Liver (tissue), 9 donors: ENCODE results near the gene PTN. TPM values are rescaled to one million over a fixed set of nuclear protein-coding genes. Genes with fewer than 3 reads are reported as not detected.

Experiments
- DNase-seq: peaks from one replicate; pipeline ENCODE4 v3.0.0-alpha.2; 2017; ENCODE audit warnings: low spot score
- H3K27ac ChIP-seq, 2 donors: one replicate each; pipeline ENCODE4 v1.7.0; 2013; ENCODE audit warnings: inconsistent platforms in 2 of 2, low read length in 2 of 2, control low read depth in 1 of 2, low read depth in 1 of 2, mild to moderate bottlenecking in 1 of 2
- H3K27me3 ChIP-seq, 4 donors: one replicate each; pipeline versions ENCODE4 v1.6.1 to v1.7.0; 2013; ENCODE audit warnings: low read length in 3 of 4, inconsistent platforms in 1 of 4, mild to moderate bottlenecking in 1 of 4, moderate library complexity in 1 of 4; ENCODE audit not compliant: control insufficient read depth in 4 of 4, insufficient read depth in 4 of 4
- H3K36me3 ChIP-seq, 4 donors: one replicate each; pipeline versions ENCODE4 v1.6.1 to v1.7.0; 2013; ENCODE audit warnings: low read length in 3 of 4, mild to moderate bottlenecking in 3 of 4, low read depth in 1 of 4, moderate library complexity in 1 of 4; ENCODE audit not compliant: control insufficient read depth in 4 of 4, insufficient read depth in 3 of 4
- H3K4me1 ChIP-seq, 4 donors: one replicate each; pipeline versions ENCODE4 v1.6.1 to v1.7.0; 2013; ENCODE audit warnings: low read length in 3 of 4, mild to moderate bottlenecking in 3 of 4, moderate library complexity in 1 of 4; ENCODE audit not compliant: control insufficient read depth in 4 of 4, insufficient read depth in 4 of 4
- H3K4me3 ChIP-seq, 3 donors: one replicate each; pipeline versions ENCODE4 v1.6.1 to v1.7.0; 2013; ENCODE audit warnings: low read length in 3 of 3, control low read depth in 1 of 3, low read depth in 1 of 3, mild to moderate bottlenecking in 1 of 3
- H3K9ac ChIP-seq, 2 donors: one replicate each; pipeline ENCODE4 v1.7.0; 2013; ENCODE audit warnings: low read length in 2 of 2, mild to moderate bottlenecking in 2 of 2, moderate library complexity in 2 of 2, control low read depth in 1 of 2, low read depth in 1 of 2
- H3K9me3 ChIP-seq, 4 donors: one replicate each; pipeline versions ENCODE4 v1.6.1 to v1.7.0; 2013; ENCODE audit warnings: low read length in 3 of 4; ENCODE audit not compliant: control insufficient read depth in 4 of 4
- ATF3 ChIP-seq: IDR thresholded peaks from 2 replicates; pipeline ENCODE4 v1.6.1; 2016; ENCODE audit warnings: antibody characterized with exemption
- CTCF ChIP-seq: fragments of 150-350 bp; IDR thresholded peaks from 2 replicates; pipeline ENCODE4 v1.5.1; 2017; ENCODE audit warnings: improper control_type of control experiment, low read depth, low read length; ENCODE audit not compliant: missing input control
- EGR1 ChIP-seq, 2 donors: IDR thresholded peaks; 2 replicates each; pipeline ENCODE4 v1.6.1; 2016 to 2018; ENCODE audit warnings: antibody characterized with exemption in 2 of 2, low read depth in 2 of 2
- FOXA1 ChIP-seq: IDR thresholded peaks from 2 replicates; pipeline ENCODE4 v1.6.1; 2016; ENCODE audit warnings: antibody characterized with exemption
- FOXA2 ChIP-seq: IDR thresholded peaks from 2 replicates; pipeline ENCODE4 v1.6.1; 2016; ENCODE audit warnings: antibody characterized with exemption
- GABPA ChIP-seq, 2 donors: IDR thresholded peaks in 1 of 2; conservative IDR thresholded peaks in 1 of 2; 2 replicates each; pipeline ENCODE4 v1.6.1; 2016; ENCODE audit warnings: antibody characterized with exemption in 2 of 2, mild to moderate bottlenecking in 1 of 2, moderate library complexity in 1 of 2
- HNF4G ChIP-seq: IDR thresholded peaks from 2 replicates; pipeline ENCODE4 v1.6.1; 2016; ENCODE audit warnings: antibody characterized with exemption
- JUND ChIP-seq, 2 donors: IDR thresholded peaks; 2 replicates each; pipeline ENCODE4 v1.6.1; 2016; ENCODE audit warnings: antibody characterized with exemption in 2 of 2
- MAX ChIP-seq: IDR thresholded peaks from 2 replicates; pipeline ENCODE4 v1.6.1; 2016; ENCODE audit warnings: antibody characterized with exemption
- REST ChIP-seq: IDR thresholded peaks from 2 replicates; pipeline ENCODE4 v1.6.1; 2016; ENCODE audit warnings: antibody characterized with exemption, mild to moderate bottlenecking
- RXRA ChIP-seq, 2 donors: IDR thresholded peaks; 2 replicates each; pipeline ENCODE4 v1.6.1; 2017 to 2018; ENCODE audit warnings: antibody characterized with exemption in 2 of 2, mild to moderate bottlenecking in 1 of 2
- SP1 ChIP-seq: IDR thresholded peaks from 2 replicates; pipeline ENCODE4 v1.6.1; 2018; ENCODE audit warnings: antibody characterized with exemption, mild to moderate bottlenecking
- TAF1 ChIP-seq: conservative IDR thresholded peaks from 2 replicates; pipeline ENCODE4 v1.6.1; 2016; ENCODE audit warnings: antibody characterized with exemption, mild to moderate bottlenecking
- YY1 ChIP-seq: IDR thresholded peaks from 2 replicates; pipeline ENCODE4 v1.6.1; 2016; ENCODE audit warnings: antibody characterized with exemption, mild to moderate bottlenecking
- ZBTB33 ChIP-seq: IDR thresholded peaks from 2 replicates; pipeline ENCODE4 v1.6.1; 2016; ENCODE audit warnings: antibody characterized with exemption
- WGBS: extraction: QIAGEN DNeasy Blood & Tissue Kit; methylation state at CpG from one replicate; pipeline ENCODE4 v1.1.7; 2013; 5-methylcytosine and 5-hydroxymethylcytosine counted together
- polyA plus RNA-seq, 2 donors: library from polyadenylated mRNA; stranded (reverse) in 1 of 2; unstranded in 1 of 2; fragments of 200-250 nt in 1 of 2; fragments of >200 nt in 1 of 2; fragmentation: Nextera tagmentation in 1 of 2; extraction: Ambion mirVana in 1 of 2; gene quantifications; one replicate each; pipeline versions ENCODE4 v1.2.1 to v1.2.3, GENCODE V29; 2013 to 2015
- total RNA-seq, 2 donors: library from RNA; depleted of rRNA; stranded (reverse); fragments of >200 nt; gene quantifications; one replicate each; pipeline ENCODE4 v1.2.3, GENCODE V29; 2014
- donor health status: healthy.
- donor health status: healthy.
- donor health status: healthy.
- donor health status: healthy.
- donor health status: healthy.

Gene PTN
- total and polyA plus RNA-seq, 4 donors: 0.50 to 4.8 (median 1.6) TPM

GRCh38 chr7:137328373-137329120 lies 15.0 kb downstream of the PTN start:
- no peak overlapping the region for H3K27ac ChIP-seq
- no peak for DNase-seq
- H3K36me3 ChIP-seq: no peaks in the 10 kb centered on the region
- H3K9ac ChIP-seq: no peak overlapping the region
- WGBS: 61% methylated on average over 5 of the region's 5 CpGs
- TF ChIP-seq ZBTB33: no peak
- no peak for TF ChIP-seq CTCF
- TF ChIP-seq RXRA (IDR thresholded peaks at IDR 0.05): no peak
- no peaks in the 10 kb centered on the region for H3K9me3 ChIP-seq
- H3K4me3 ChIP-seq: no peak overlapping the region
- no peaks in the 10 kb centered on the region for H3K4me1 ChIP-seq
- no peaks in the 10 kb centered on the region for H3K27me3 ChIP-seq

GRCh38 chr7:137325927-137326326 lies 17.6 kb downstream of the PTN start:
- no peaks in the 10 kb centered on the region for H3K9me3 ChIP-seq
- 69% methylated on average over 2 of the region's 2 CpGs for WGBS
- H3K4me1 ChIP-seq: no peaks in the 10 kb centered on the region
- no peak overlapping the region for H3K4me3 ChIP-seq
- no peaks in the 10 kb centered on the region for H3K27me3 ChIP-seq
- DNase-seq: no peak
- no peak overlapping the region for H3K9ac ChIP-seq
- H3K27ac ChIP-seq: no peak overlapping the region
- TF ChIP-seq ATF3 (no peak), YY1 (no peak)
- H3K36me3 ChIP-seq: no peaks in the 10 kb centered on the region

GRCh38 chr7:137324796-137325696 lies 18.5 kb downstream of the PTN start:
- DNase-seq: no peak
- no peak overlapping the region for H3K27ac ChIP-seq
- H3K4me1 ChIP-seq: no peaks in the 10 kb centered on the region
- H3K36me3 ChIP-seq: no peaks in the 10 kb centered on the region
- no peak overlapping the region for H3K4me3 ChIP-seq
- H3K9ac ChIP-seq: no peak overlapping the region
- no peaks in the 10 kb centered on the region for H3K27me3 ChIP-seq
- H3K9me3 ChIP-seq: no peaks in the 10 kb centered on the region
- no peak for TF ChIP-seq FOXA1
- TF ChIP-seq FOXA2: no peak
- no peak for TF ChIP-seq GABPA (IDR thresholded peaks at IDR 0.05 in 1 of 2, conservative IDR thresholded peaks at IDR 0.05 in 1 of 2)
- no peak for TF ChIP-seq EGR1 (IDR thresholded peaks at IDR 0.05; ENCODE audit: low read depth in 2 of 2)
- no peak for TF ChIP-seq YY1
- TF ChIP-seq HNF4G: no peak
- TF ChIP-seq JUND (IDR thresholded peaks at IDR 0.05): no peak
- TF ChIP-seq TAF1: no peak
- no peak for TF ChIP-seq ZBTB33
- TF ChIP-seq REST: no peak
- no peak for TF ChIP-seq SP1
- no peak for TF ChIP-seq ATF3
- TF ChIP-seq MAX: no peak
